ENCODE measurements around the gene ZFP69.
A peak's percentile ranks its signal among the peaks of the same experiment; 100 is the strongest.

ZFP69 gene

DNA sequence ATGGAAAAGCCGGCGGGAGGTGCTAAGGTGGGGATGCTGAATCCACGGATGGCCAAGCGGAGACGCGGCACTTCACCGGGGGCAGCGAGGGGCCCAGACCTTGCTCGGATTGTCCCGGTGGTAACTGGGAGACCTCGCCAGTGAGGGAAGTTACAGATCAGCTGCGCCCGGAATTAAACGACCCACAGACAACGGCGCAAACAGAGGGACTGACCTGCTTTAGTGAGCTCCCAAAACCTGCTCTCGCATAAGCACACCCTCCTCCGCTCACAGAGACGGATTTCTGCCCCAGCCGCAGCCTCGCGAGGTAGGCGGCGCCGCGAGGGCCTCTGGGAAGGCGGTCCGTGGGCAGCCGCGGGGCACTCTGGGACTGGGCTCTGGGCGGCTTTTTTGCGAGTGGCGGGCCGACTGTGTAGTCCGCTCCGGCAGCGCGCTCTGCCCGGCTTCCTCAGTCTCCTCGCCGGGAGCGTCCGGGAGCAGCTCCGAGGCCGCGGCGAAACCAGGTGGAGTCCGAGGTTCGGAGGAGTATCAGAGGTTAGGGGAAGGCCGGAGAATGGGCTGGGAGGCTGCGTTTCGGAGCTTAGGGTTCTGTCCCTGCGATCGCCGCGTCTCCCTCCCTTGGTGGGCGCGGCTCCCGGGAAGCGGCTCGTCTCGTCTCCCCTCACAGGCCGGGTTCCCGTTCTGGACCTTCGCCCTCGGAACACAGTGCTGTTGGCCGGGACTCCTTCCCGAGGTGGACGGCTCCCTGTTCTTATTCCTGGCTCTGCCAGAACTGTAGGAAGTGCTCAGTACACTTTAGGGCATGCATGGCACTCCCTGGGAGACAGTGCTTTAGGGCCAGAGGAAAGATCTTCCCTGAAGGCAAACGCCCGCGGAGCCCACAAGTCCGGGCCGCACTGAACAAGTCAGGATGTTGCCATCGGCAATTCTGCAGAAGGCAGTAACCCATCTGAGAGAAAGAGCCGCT, 31.6 kb downstream of the ZFP69 start, which contains the start of gene EXO5:
TSS of gene EXO5 (plus strand) at position 393 of the 967 bp plus-strand sequence. CDS start 5,778 bp downstream, outside the sequence.
- DNase-seq = peak; percentile 74

DNA sequence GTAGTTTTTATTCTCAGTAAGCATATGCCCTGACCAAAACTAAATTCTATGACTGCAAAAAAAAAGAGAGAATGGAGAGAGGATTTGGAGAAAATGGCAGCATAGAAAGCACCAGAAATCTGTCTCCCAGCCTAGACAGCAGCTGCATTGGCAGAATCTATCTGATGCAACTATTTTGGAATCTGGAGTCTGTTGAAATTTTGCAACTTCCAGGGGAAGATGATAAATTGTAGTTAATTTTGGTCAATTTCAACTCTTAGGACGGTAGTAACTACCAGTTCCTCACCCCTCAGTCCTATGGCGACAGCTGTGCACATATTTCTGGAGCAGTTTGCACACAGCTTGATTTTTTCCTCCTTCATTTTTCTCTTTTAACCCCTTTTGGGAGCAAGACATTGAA, 42.4 kb downstream of the ZFP69 start:
- DNase-seq = no peak

DNA sequence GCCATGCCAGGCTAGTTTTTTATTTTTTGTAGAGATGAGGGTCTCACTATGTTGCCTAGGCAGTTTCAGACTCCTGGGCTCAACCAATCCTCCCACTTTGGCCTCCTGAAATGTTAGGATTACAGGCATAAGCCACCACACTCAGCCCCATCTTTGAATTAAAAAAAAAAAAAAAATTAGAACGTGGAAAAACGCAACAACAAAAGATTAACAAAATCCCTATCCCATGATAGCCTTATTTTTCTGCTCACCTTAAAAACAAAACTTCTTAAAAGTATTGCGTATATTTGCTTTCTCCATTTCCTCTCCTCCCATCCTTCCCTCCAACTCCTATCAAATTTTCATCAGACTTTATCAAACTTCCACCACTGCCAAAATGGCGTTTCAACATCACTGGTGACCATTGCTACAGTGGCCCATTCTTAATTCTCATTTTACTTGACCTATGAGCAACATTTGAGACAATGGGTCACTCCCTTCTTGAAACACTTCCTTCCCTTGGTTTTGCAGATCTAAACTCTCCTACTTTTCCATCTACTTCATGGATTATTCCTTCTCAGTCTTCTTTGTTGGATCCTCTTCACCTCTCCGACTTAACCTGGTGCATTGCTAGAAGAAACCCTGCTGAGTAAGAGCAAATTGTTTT, 53.8 kb downstream of the ZFP69 start:
- peak; percentile 36 for DNase-seq

DNA sequence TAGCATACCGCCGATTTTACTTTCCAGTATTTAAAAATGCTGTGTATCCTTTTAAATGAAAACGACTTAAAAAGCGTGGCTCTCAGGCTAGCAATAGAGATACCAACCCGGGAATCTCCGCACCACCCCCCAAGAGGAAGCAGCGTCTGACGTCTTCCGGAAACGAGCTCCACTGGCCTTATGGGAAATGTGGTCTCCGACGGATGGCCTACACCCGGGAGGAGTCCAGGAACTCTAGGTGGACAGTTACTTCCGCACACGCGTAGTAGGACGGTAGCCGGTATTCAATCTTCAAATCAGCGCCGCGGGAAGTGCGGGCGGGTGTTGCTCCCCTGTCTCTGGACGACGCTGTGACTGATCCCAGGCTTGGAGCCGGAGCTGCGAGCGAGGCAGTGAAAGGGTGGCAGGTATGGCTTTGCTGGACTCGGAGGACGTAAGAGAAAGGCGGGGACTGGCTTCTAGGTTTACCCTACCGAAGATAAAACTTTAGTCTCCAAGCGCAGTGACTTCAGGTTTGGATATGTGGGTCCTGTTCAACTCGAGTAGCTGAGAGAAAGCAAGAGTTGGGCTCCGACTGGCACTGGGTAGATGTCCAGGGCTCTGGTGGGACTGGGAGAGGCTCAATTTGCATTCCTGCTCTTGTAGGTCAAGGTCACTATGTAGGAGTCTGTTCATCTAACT, 54.4 kb downstream of the ZFP69 start, which contains the start of gene ZNF684:
TSS of gene ZNF684 (plus strand) at position 257 of the 681 bp plus-strand sequence. CDS start 1,530 bp downstream, outside the sequence.
- DNase-seq = peak; percentile 96

DNA sequence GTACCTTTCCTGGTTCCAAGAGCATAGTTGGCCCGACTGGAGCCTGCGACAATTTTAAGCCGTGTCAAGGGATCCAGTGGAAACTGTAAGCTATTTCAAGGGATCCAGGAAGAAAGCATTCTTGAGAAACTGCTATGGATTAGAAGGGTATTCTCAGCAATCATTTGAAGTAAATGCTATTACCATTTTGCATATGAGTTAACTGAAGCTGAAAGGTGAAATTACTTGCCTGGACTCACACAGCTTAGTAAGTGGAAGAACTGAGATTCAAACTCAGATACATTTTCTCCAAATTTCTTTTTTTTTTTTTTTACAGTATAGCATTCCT, 54.9 kb downstream of the ZFP69 start:
- DNase-seq = no peak

DNA sequence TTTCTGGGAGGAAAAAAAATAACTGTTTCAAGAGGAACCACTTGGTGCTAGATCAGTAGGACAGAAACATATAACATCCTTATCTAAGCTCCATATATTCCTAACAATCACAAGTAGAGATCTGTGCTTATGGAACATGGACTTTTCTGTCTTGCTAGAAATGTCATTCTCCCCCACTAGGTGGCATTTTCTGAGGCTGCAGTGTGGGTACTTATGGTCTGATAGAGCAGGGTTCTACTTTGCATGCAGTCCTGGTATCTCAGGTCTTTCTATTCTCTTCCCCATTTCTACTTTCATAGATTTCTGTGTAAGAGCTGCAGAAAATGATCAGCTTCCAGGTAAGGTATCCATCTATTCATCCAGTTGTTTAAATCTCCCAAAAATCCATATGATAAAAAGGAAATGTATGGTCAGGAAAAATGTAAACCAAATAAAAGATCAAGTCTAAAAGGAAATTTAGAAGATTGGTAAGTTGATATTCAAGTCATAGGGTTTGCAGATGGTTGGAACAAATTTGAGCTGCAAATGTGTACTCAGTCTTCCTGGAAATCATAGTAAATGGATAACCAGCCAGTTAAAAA, 55.8 kb downstream of the ZFP69 start:
- DNase-seq = peak; percentile 58

DNA sequence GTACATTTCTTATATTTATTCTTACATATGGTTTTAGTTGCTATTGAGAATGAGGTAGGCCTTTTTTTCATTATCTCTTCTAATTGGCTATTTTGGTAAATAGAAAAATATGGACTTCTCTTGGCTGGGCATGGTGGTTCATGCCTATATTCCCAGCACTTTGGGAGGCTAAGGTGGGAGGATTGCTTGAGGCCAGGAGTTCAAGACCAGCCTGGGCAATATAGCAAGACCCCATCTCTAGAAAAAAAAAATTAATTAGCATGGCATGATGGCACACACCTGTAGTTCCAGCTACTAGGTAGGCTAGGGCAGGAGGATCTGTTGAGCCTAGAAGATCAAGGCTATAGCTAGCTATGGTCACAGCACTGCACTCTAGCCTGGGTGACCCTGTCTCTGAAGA, 57.5 kb downstream of the ZFP69 start:
- DNase-seq = no peak

DNA sequence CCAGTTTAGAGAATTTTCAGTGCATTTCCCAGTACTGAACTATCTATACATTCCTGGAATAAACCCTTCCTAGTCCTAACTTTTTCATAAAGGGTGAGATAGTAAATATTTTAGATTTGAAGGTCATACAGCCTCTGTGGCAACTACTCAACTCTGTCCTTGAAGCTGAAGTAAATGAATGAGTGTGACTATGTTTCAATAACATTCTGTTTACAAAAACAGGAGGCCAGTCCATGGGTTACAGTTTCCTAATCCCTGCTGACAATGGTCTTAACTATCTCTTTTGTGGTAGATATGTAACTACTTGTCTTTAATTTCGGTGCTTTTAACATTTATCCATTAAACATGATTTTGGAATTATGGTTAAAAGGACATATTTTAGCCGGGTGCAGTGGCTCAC, 58.6 kb downstream of the ZFP69 start:
- DNase-seq = no peak

DNA sequence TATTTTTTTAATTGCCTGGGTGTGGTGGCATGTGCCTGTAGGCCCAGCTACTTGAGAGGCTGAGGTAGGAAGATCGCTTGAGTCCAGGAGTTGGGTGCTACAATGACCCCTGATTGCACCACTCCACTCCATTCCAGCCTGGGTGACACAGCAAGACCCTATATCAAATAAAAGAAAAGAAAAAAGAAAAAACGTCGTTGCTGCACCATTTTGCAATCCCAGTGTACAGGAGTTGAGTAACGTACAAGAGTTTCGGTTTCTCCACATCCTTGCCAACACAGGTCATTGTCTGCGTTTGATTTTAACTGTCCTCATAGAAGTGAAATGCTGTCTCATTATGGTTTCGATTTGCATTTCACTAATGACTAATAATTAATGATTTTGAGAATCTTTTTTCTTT, 62.2 kb downstream of the ZFP69 start:
- no peak for DNase-seq

Data from NCI-H1105 treated with DMSO at 0.1 percent for 48 hours (cell line).